Caco-2 (cell line): ENCODE results near the gene SBF2. TPM values are rescaled to one million over a fixed set of nuclear protein-coding genes. Genes with fewer than 3 reads are reported as not detected.

ENCODE experiments used
- BruUV-seq: library from RNA; stranded (reverse); fragments of 400-500 nt; replicated peaks from 2 replicates; lab custom pipeline; 2021; lab: Mats Ljungman, UMichigan
- CTCF ChIA-PET: fragments of 300-600 bp; sonication (Branson Sonifier 250); formaldehyde crosslinking; loops from one replicate; lab custom pipeline; 2022; ENCODE audit warnings: antibody characterized with exemption; lab: Charles Lee
- POLR2A ChIA-PET: fragments of 300-600 bp; sonication (Branson Sonifier 250); formaldehyde crosslinking; loops from one replicate; lab custom pipeline; 2022; ENCODE audit warnings: antibody characterized with exemption; lab: Charles Lee
- DNase-seq, 2 experiments: peaks; one replicate each; pipeline versions ENCODE4 v3.0.0 to v3.0.0-alpha.2; 2020 to 2022
- H3K27me3 ChIP-seq: replicated peaks from 2 replicates; pipeline ENCODE4 v1.6.0; 2011; ENCODE audit warnings: low read length; ENCODE audit not compliant: control insufficient read depth, insufficient read depth
- H3K36me3 ChIP-seq: 2 replicates; pipeline ENCODE4 v1.5.1; 2011; ENCODE audit warnings: low read length; ENCODE audit not compliant: control insufficient read depth, insufficient read depth
- H3K4me1 ChIP-seq: fragments of 250-450 bp; sonication (Bioruptor Pico); 2 replicates; pipeline ENCODE4 v1.5.1; 2020; ENCODE audit warnings: mild to moderate bottlenecking
- H3K4me3 ChIP-seq: 2 replicates; pipeline ENCODE4 v1.5.1; 2011; ENCODE audit warnings: low read depth, mild to moderate bottlenecking, control low read depth, low read length
- H3K9me3 ChIP-seq: fragments of 250-450 bp; sonication (Bioruptor Pico); 2 replicates; pipeline ENCODE4 v1.5.1; 2020; ENCODE audit warnings: mild to moderate bottlenecking, moderate library complexity
- H3K27ac Mint-ChIP-seq: one replicate; pipeline ENCODE4 v1.8.0; 2022; ENCODE audit warnings: mixed read lengths; ENCODE audit not compliant: unreplicated experiment
- H3K27me3 Mint-ChIP-seq: one replicate; pipeline ENCODE4 v1.8.0; 2022; ENCODE audit warnings: mixed read lengths; ENCODE audit not compliant: insufficient read depth, unreplicated experiment
- H3K36me3 Mint-ChIP-seq: one replicate; pipeline ENCODE4 v1.8.0; 2022; ENCODE audit warnings: mild to moderate bottlenecking, mixed read lengths; ENCODE audit not compliant: insufficient read depth, unreplicated experiment
- H3K4me1 Mint-ChIP-seq: one replicate; pipeline ENCODE4 v1.8.0; 2022; ENCODE audit warnings: low read depth, mixed read lengths; ENCODE audit not compliant: unreplicated experiment
- H3K4me3 Mint-ChIP-seq: one replicate; pipeline ENCODE4 v1.8.0; 2022; ENCODE audit warnings: mild to moderate bottlenecking, moderate library complexity, mixed read lengths; ENCODE audit not compliant: unreplicated experiment
- H3K9me3 Mint-ChIP-seq: one replicate; pipeline ENCODE4 v1.8.0; 2022; ENCODE audit warnings: mixed read lengths; ENCODE audit not compliant: unreplicated experiment
- CTCF ChIP-seq, 2 experiments: fragments of 200-600 bp in 1 of 2; IDR thresholded peaks; 1 replicate in 1 of 2; 2 replicates in 1 of 2; pipeline versions ENCODE4 v1.5.1 to v1.8.0; 2011 to 2022; ENCODE audit warnings: antibody characterized with exemption in 1 of 2, control low read depth in 1 of 2, inconsistent platforms in 1 of 2, low read depth in 1 of 2, low read length in 1 of 2, mild to moderate bottlenecking in 1 of 2, moderate library complexity in 1 of 2; ENCODE audit not compliant: insufficient read depth in 1 of 2, severe bottlenecking in 1 of 2, unreplicated experiment in 1 of 2
- intact Hi-C: fragments of 100-400 bp; cut with micrococcal nuclease; formaldehyde crosslinking; loops from one replicate; pipeline ENCODE4 v1.10.0; 2022; ENCODE audit not compliant: unreplicated experiment
- total RNA-seq: library from RNA; stranded (reverse); gene quantifications from 2 replicates; pipeline ENCODE4 v1.2.3, GENCODE V29; 2022

Gene SBF2
- total RNA-seq, 1 experiment from 2014 or later: 72.2 TPM

- no peak overlapping the region for H3K4me3 ChIP-seq
- POLR2A ChIA-PET: no interaction called here
- no peak for TF ChIP-seq CTCF (IDR thresholded peaks at IDR 0.05; ENCODE audit: insufficient read depth in 1 of 2, low read depth in 1 of 2, low read length in 1 of 2, severe bottlenecking in 1 of 2, unreplicated experiment in 1 of 2)
- Mint-ChIP-seq H3K36me3 (no peaks in the 10 kb centered on the region), H3K4me3 (no peak overlapping the region), H3K4me1 (peaks cover 44% of the 10 kb centered on the region), H3K27me3 (no peaks in the 10 kb centered on the region), H3K9me3 (no peaks in the 10 kb centered on the region), H3K27ac (peak overlapping the region; percentile 40)
- CTCF ChIA-PET: no interaction called here
- peaks cover 32% of the 10 kb centered on the region for H3K4me1 ChIP-seq
- BruUV-seq: no TSS peak
- H3K27me3 ChIP-seq: no peaks in the 10 kb centered on the region
- H3K9me3 ChIP-seq: no peaks in the 10 kb centered on the region
- DNase-seq: no peak
- intact Hi-C loops: no loop called here
- H3K36me3 ChIP-seq: no peaks in the 10 kb centered on the region
Measured at GRCh38 chr11:10318527-10318802, 24.4 kb upstream of the SBF2 start.

GRCh38 chr11:10317776-10318526, 23.9 kb upstream of the SBF2 start:
- no peaks in the 10 kb centered on the region for H3K9me3 Mint-ChIP-seq
- no peaks in the 10 kb centered on the region for H3K9me3 ChIP-seq
- BruUV-seq: no TSS peak
- H3K27ac Mint-ChIP-seq: peak overlapping the region; percentile 40
- no peak for DNase-seq
- TF ChIP-seq CTCF (IDR thresholded peaks at IDR 0.05; ENCODE audit: insufficient read depth in 1 of 2, low read depth in 1 of 2, low read length in 1 of 2, severe bottlenecking in 1 of 2, unreplicated experiment in 1 of 2): no peak
- H3K4me3 Mint-ChIP-seq: no peak overlapping the region
- CTCF ChIA-PET: interaction anchor here (0.5 to 1.3 kb wide), 3 partner anchors 14 to 367 kb away, joined by 3 to 4 read pairs (median 3); no protein-coding TSS in a partner anchor
- H3K36me3 ChIP-seq: no peaks in the 10 kb centered on the region
- POLR2A ChIA-PET: interaction anchor here (0.5 to 1.1 kb wide), 3 partner anchors 9 to 223 kb away, joined by 3 to 4 read pairs (median 3); partner anchors contain the start of gene ADM
- H3K27me3 Mint-ChIP-seq: no peaks in the 10 kb centered on the region
- no peaks in the 10 kb centered on the region for H3K27me3 ChIP-seq
- no peak overlapping the region for H3K4me3 ChIP-seq
- no peaks in the 10 kb centered on the region for H3K36me3 Mint-ChIP-seq
- peaks cover 40% of the 10 kb centered on the region for H3K4me1 Mint-ChIP-seq
- intact Hi-C loops: no loop called here
- H3K4me1 ChIP-seq: peaks cover 27% of the 10 kb centered on the region

GRCh38 chr11:10317151-10317755, 23.2 kb upstream of the SBF2 start:
- BruUV-seq: no TSS peak
- CTCF ChIA-PET: interaction anchor here (0.5 to 1.3 kb wide), 3 partner anchors 13 to 367 kb away, joined by 3 to 4 read pairs (median 3); no protein-coding TSS in a partner anchor
- no peaks in the 10 kb centered on the region for H3K9me3 Mint-ChIP-seq
- no peak overlapping the region for H3K4me3 Mint-ChIP-seq
- H3K27me3 Mint-ChIP-seq: no peaks in the 10 kb centered on the region
- TF ChIP-seq CTCF (IDR thresholded peaks at IDR 0.05; ENCODE audit: insufficient read depth in 1 of 2, low read depth in 1 of 2, low read length in 1 of 2, severe bottlenecking in 1 of 2, unreplicated experiment in 1 of 2): no peak
- Histone ChIP-seq H3K4me1 (peaks cover 21% of the 10 kb centered on the region), H3K27me3 (no peaks in the 10 kb centered on the region), H3K36me3 (no peaks in the 10 kb centered on the region), H3K9me3 (no peaks in the 10 kb centered on the region), H3K4me3 (no peak overlapping the region)
- peaks cover 34% of the 10 kb centered on the region for H3K4me1 Mint-ChIP-seq
- no peak overlapping the region for H3K27ac Mint-ChIP-seq
- POLR2A ChIA-PET: interaction anchor here (0.5 to 1.1 kb wide), 3 partner anchors 8 to 223 kb away, joined by 3 to 4 read pairs (median 3); partner anchors contain the start of gene ADM
- DNase-seq: no peak
- intact Hi-C loops: no loop called here
- H3K36me3 Mint-ChIP-seq: peaks cover 2% of the 10 kb centered on the region
